SK-N-DZ (cell line): ENCODE data around the gene FAAH.

ENCODE experiments used
- DNase-seq: peaks from one replicate; pipeline ENCODE4 v3.0.0-alpha.2; 2015; ENCODE audit warnings: low spot score

Gene FAAH

DNA sequence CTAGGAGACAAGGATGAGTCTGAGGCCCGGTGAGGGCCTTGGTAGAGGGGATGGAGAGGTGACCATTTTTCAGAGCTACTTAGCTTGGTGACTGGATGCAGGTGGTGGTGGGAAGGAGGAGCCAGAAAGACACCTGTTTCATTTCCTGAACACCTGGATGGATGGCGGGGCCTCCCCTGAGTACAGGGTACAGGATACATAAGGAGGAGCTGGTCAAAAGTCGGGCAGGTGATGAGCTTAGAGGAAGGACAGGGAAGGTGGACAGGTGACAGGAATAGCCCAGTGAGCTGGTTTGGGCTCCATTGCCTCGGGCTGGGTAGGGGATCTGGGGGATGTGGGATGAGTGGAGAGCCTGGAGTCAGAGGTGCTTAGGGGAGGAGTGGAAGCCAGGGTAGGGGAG is 6.3 kb downstream of the FAAH start:
- no peak for DNase-seq

DNA sequence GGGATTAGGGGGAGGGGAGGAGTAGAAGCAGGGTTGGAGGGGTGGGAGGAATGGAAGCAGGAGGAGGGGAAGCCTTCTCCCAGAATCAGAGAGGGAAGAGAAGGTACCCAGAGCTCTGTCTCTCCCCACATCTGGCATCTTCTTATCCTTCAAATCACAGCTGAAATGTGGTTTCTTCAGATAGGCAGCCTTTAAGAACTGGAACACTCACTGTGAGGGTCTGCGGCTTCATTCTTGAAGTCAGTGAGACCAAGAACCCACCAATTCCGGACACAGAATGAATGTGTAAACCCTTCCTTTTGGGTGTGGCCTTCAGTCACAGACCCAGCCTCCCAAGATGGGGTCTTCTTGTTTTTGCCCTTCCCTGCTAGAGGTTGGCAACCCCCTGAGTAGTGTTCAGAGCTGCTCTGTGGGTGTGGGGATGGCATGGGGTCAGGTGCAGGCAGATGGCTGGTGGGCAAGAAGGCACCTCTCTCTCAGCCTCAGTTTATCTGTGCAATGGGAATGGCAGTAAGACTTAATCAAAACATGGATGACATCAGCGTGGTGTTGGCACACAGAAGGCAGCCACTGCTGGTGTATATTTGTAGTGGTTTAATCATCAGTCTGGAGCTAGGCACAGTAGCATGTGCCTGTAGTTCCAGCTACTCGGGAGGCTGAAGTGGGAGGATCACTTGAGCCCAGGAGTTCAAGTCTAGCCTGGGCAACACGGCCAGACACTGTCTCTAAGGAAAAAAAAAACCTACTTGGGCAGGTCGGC is 7.2 kb downstream of the FAAH start:
- DNase-seq = no peak

DNA sequence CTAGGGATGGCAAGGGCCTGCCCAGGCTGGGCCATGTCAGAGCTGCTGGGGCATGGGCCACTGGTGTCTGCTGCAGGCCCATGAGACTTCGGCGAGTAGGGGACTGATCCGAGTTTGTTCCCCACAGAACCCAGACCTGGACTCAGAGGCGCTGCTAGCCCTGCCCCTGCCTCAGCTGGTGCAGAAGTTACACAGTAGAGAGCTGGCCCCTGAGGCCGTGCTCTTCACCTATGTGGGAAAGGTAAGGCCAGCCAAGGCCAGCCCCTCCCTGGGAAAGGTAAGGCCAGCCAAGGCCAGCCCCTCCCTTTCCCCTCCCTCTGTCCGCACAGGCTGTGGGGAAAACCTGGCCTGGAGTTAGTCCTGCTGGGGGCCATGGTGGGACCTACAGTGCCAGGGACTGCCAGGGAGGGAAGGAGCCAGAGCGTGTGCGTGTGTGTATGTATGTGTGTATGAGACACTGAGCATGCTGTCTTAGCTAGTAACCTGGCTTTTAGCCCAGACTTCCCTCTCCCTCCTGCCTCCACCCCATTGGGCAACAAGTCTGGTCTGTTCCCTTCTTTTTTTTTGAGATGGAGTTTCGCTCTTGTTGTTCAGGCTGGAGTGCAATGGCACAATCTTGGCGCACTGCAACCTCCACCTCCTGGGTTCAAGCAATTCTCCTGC is 8.0 kb downstream of the FAAH start:
- no peak for DNase-seq

DNA sequence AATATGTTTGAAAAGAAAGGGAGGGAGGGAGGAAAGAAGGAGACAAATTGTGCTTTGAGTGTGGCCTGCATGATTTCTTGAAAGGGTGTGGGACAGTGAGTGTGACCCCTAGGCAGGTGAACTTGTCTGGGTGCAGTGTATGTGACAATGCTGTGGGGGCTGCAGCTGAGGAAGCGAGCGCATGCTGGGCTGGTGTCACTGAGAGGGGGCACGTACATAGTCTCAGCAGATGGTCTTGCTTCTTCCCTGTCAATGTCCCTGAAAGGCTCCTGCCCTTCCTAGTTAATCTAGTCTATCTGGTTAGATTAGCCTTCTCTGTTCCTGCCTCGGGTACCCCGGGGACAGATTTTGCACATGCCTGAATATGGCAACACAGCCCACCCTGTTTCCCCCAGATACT is 9.8 kb downstream of the FAAH start:
- no peak for DNase-seq

DNA sequence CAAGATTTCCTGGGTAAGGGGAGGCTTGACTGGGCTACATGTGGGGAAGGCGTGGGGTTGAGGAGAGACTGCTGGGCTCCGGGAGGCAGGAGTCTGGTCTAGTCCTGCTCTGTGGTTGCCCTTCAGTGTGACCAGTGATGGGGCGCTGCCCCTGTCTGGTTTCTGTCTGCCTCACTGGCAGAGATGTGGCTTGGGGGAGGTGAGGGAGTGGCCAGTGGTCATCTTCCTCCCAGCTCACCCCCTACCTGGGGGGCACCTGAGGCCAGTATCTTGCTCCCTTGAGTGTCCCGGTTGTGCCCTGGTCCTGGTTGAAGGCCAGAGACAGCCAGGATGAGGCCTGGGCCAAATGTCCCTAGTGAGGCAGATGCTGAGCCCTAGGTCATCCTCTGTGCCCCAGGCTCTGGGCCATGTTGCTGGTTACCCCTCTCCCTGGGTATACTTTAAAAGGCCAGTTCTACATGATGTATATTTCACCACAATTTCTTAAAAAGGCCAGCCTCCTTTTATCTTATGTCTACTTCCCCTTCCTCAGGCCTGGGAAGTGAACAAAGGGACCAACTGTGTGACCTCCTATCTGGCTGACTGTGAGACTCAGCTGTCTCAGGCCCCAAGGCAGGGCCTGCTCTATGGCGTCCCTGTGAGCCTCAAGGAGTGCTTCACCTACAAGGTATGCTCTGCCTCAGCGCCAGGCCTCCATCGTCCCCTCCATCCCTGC is 10.5 kb downstream of the FAAH start:
- DNase-seq = no peak

DNA sequence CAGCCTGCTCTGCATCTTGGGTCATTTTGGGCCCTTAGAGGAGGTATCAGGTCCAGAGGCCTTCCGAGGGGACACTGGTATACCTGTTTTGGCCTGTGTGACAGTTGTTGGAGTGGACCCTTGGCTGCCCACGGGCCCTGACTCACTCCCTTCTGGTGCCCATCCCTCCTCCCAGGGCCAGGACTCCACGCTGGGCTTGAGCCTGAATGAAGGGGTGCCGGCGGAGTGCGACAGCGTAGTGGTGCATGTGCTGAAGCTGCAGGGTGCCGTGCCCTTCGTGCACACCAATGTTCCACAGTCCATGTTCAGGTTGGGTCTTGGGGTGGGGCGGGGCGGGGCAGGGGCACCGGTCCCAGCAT is 11.1 kb downstream of the FAAH start:
- no peak for DNase-seq

DNA sequence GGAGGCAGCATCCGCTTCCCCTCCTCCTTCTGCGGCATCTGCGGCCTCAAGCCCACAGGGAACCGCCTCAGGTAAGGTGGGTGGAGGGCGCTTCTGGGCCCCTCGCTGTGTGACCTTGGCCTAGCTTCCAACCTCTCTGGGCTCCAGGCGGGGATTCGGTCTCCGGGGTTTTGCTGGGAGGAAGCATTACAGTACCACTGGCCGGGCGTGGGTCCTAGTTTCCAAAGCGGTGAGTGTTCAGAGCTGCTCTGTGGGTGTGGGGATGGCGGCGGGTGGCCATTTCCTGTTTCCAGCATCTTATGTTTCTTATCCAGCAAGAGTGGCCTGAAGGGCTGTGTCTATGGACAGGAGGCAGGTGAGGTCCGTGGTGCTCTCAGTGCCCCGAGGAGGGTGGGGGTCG is 11.6 kb downstream of the FAAH start:
- no peak for DNase-seq

DNA sequence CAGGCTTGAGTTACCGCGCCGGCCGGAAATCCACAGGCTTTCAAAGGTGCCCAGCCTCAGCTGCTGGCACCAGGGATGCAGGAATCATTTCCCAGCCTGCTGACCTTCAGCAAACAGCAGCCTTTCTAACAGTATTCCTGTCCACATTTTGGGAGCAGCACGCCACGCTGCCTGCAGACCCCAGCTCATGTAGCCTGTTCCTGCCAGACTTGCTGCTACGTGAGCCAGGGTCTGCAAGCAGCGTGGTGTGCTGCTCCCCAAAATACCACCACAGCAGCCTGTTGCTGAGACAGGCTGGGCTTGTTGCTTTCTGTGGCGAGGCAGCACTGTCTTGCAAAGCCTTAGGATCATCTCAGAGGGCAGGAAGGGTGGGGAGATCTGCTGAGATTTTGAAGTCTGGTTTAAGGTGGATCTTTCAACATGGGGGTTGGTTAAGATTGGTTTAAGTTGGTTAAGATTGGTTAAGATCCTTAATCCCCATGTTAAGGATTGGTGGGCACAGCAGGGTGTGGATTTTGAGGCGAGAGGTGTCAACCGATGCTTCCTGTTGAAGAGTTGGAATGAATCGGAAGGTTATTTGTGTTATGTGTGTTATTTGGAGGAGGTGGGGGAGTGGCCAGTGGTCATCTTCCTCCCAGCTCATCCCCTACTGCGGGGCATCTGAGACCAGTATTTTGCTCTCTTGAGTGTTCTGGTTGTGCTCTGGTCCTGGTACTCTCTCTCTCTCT is 12.9 kb downstream of the FAAH start:
- peak; percentile 30 for DNase-seq

DNA sequence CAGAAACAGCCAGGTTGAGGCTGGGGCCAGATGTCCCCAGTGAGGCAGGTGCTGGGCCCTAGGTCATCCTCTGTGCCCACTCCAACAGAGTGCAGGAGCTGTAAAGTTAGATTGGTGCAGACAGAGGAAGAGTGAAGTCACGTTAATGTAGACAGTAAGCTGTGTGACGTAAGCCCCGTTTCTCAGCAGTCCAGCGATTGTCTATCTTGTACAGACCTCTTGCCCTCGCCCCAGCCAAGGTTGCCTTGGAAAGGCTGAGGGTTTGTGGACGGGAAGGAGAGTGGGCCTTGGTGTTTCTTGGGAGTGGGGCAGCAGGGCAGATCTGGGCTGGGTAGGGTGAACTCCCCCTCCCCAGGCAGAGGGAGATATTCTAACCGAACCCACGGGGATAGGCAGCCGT is 13.5 kb downstream of the FAAH start:
- no peak for DNase-seq

DNA sequence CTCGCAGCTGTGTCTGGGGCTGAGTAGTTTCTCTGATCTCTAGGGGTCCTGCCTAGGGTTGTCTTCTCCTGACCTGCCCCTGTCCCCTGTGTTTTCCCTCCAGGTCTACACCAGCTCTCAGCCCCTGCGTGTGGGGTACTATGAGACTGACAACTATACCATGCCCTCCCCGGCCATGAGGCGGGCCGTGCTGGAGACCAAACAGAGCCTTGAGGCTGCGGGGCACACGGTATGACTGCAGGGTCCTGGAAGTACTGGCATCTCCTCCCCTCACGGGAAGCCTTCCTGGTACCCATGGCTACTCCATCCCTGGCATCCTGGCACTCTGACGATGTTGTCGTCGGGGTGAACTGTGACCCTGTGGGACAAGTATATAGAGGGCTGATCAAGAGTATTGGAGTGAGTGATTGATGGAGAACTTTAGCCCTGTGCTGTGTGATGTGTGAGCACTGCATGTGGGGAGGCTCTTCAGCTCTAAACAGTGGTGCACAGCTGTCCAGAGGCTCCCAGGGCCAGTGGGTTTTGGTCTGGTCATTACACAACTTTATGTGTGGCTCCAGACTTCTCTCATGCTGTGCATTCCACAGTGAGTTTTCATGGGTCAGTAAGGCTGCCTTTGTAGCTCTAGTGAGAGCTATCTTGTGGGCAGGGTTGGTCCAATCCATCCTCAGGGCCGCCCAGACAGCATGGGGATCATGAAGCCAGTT is 14.4 kb downstream of the FAAH start:
- no peak for DNase-seq

DNA sequence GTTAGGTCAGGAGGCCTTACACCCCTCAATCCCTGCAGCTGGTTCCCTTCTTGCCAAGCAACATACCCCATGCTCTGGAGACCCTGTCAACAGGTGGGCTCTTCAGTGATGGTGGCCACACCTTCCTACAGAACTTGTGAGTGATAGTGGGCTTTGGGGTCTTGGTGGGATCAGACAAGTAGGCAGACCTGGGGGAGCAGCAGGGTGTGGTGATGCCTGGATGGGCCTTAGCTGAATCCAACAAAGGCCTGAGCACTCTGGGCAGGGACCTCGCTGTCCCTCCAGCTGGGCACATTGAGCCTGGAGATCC is 14.9 kb downstream of the FAAH start:
- DNase-seq = no peak

DNA sequence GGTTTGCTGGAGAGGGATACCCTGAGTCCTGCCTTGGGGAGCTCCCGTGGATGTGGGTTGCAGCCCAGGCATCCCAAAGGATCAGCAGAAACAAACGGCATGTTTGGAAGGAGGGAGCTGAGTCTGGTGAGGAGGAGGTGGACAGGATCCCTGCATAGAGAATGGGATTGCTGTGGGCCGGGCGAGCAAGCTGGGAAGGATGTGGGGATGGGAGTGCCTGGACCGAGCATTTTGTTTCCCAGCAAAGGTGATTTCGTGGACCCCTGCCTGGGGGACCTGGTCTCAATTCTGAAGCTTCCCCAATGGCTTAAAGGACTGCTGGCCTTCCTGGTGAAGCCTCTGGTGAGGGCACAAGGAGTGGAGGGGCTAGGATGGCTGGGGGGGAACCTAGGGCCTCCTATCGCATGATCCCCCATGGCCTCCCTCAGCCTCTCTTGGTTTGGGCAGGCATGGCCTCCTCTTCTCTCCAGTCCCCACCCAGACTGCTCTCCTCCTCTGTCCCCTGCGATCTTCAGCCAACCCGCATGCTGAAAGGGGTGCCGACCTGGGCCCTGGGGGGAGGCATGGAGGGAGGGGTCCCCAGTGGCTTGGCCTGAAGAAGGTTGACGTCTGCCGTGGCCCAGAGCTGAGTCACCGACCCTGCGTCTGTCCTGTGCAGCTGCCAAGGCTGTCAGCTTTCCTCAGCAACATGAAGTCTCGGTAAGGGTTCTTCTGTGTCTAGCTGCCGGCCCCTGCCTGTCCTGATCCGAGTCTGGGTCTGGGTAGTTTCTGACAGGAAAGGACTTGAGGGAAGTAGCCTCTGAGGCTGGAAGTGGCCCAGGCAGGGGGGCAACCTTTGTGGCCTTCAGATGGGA is 16.3 kb downstream of the FAAH start:
- no peak for DNase-seq

DNA sequence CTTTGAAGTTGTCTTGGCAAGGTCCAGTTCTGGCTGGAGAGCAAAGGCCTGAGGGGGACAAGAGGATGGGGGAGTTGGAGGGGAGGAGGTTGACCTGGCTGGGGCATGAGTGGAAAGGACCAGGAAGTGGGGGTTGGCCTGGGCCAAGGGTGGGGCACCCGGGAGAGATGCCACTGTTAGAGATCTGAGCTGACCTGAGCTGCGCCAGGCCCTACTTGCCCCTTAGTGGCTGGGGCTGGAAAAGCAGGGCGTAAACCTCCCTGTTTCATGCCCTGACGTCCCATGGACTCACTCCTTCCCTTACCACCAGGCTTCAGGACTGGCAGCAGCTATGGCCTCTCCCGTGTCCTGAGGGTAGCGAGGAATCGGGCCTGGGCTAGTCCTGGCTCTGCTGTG is 16.9 kb downstream of the FAAH start:
- no peak for DNase-seq

DNA sequence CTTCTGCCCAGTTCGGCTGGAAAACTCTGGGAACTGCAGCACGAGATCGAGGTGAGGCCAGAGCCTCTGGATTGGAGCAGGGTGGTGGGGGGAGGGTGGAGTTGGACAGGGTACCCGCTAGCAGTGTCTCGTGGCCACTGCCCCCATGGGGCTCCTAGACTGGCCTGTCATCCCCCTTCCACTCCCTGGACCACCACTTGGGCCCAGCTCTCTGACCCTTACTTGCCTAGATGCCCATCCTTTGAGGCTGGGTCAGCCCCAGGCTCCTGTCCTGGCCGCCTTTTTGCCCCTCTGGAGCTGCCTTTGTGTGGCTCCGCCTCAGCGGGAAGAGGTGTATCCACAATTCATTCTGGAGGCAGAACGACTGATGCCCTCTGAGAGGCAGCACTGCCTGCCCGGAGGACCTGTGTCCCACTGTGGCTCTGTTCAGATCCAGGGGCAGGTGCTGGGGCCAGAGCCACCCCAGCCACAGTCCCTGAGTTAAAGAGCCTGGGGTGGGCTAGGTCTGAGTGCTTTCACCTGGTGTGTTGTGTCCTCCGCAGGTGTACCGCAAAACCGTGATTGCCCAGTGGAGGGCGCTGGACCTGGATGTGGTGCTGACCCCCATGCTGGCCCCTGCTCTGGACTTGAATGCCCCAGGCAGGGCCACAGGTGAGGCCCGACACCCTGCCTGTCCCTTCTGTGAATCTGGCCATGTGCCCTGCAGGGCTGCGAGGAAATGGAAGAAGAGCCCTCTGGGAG is 17.7 kb downstream of the FAAH start:
- no peak for DNase-seq

DNA sequence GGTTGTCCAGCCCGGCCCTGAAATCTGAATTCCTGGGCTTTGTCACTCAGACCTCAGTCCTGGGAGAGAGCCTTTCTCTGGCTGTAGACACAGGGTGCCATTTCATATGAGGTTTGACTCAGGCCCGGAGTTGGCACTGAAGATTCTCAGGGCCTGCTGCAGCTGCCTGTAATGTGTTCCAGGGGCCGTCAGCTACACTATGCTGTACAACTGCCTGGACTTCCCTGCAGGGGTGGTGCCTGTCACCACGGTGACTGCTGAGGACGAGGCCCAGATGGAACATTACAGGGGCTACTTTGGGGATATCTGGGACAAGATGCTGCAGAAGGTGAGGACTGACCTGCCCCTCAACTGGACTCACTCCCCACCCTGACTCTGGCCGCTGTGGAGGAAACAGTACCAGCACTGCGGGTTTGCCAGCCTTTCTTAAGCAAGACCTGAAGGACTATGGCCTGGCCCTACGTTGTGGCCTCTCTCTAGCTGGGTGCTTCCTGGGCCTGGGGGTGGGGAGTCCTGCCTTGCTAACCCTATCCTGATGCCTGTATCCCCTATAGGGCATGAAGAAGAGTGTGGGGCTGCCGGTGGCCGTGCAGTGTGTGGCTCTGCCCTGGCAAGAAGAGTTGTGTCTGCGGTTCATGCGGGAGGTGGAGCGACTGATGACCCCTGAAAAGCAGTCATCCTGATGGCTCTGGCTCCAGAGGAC is 18.9 kb downstream of the FAAH start:
- no peak for DNase-seq

DNA sequence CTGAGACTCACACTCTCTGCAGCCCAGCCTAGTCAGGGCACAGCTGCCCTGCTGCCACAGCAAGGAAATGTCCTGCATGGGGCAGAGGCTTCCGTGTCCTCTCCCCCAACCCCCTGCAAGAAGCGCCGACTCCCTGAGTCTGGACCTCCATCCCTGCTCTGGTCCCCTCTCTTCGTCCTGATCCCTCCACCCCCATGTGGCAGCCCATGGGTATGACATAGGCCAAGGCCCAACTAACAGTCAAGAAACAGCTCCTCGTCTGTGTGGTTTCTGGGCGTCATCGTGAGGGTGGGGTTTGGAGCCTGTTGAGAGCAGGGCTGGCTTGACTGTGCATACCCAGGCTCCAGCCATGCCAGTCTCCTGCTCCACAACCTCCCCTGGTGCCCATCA is 19.5 kb downstream of the FAAH start:
- DNase-seq = peak; percentile 48

DNA sequence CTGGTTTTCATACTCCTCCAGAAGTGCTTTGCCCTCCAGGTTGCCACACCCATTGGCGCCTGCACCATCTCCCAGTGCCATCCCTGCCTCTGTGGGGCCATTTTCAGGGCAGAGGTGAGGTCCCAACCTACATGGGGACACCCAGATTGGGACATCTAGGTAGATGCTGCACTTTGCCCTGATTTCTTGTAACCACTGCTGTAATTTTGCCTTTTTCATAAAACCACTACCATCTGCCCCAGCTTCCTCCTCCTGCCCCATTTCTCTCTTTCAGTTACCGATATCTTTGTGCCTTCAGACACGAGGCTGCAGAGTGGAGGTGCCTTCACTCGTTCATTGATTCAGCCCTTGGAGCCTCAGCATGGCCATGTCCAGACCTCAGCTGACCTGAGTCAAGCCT is 21.4 kb downstream of the FAAH start:
- DNase-seq = no peak

DNA sequence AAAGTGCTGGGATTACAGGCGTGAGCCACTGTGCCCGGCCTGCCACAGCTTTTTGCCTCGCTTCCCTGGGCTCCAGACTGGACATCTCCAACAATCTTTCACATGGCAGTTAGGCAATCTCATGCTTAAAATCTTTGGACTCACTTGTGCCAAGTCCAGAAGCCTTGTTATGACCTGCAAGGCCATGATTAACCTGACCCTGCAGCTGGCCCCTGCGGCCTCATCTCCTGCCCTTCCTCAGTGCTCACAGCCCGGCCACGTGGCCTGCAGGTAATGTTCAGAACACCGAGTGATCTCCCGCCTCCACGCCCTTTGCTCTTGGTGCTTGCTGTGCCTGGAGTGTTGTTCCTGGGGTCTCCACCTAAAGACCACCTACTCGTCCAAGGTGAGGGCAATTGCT is 24.9 kb downstream of the FAAH start:
- DNase-seq = no peak

DNA sequence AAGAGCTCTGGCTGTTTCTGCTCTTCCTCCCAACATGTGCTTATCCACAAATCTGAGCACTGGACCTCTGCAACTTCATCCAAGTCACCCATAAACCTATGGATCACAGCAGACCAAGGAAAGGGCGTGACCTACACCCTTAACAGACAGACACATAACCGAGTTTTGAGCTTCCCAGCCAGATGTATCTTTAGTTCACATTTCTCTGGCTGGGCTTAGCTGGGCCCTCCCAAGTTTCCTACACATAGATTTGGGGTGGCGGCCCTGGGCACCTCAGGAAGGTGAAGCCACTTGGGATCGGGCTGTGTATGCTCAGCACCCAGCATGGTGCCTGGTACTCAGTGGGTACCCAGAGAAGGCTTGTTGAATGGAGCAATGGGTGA is 26.4 kb downstream of the FAAH start:
- DNase-seq = no peak

DNA sequence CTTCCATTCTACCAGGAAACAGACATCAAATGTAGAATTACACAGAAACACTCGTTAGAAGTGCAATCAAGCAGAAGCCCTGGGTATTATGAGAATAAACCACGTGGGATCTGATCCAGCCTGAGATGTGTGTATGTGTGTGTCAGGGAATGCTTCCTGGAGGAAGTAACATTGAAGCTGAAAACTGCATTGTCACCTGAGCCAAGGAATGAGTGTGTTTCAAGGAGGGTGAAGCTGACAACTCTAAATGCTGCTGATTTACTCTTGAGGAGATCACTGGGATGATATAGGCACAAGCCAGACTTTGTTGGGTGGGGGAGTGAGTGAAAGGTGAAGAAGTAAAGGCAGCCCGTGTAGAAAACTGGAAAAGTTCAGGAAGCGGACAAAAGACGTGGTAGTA is 27.6 kb downstream of the FAAH start:
- DNase-seq = no peak
